ENCODE measurements around the gene DYNC1LI2.
"Not testable (repeated sequence)": the region's sequence is repeated elsewhere in the genome, so short reads cannot be mapped to it uniquely, and the experiment has no call there.

The DYNC1LI2 gene

GRCh38 chr16:66692341-66692740, 59.1 kb downstream of the DYNC1LI2 start:
- no peak for DNase-seq (ENCODE audit: low read depth)
- no peak for TF ChIP-seq CTCF (conservative IDR thresholded peaks at IDR 0.05; ENCODE audit: low read depth, low read length)
- no peak overlapping the region for H3K4me3 ChIP-seq (ENCODE audit: low read length)

GRCh38 chr16:66691234-66691633, 60.2 kb downstream of the DYNC1LI2 start:
- H3K4me3 ChIP-seq (ENCODE audit: low read length): no peak overlapping the region
- TF ChIP-seq CTCF (conservative IDR thresholded peaks at IDR 0.05; ENCODE audit: low read depth, low read length): no peak
- no peak for DNase-seq (ENCODE audit: low read depth)

GRCh38 chr16:66690106-66690847, 61.1 kb downstream of the DYNC1LI2 start:
- DNase-seq (ENCODE audit: low read depth): no peak
- TF ChIP-seq CTCF (conservative IDR thresholded peaks at IDR 0.05; ENCODE audit: low read depth, low read length): no peak

DNA sequence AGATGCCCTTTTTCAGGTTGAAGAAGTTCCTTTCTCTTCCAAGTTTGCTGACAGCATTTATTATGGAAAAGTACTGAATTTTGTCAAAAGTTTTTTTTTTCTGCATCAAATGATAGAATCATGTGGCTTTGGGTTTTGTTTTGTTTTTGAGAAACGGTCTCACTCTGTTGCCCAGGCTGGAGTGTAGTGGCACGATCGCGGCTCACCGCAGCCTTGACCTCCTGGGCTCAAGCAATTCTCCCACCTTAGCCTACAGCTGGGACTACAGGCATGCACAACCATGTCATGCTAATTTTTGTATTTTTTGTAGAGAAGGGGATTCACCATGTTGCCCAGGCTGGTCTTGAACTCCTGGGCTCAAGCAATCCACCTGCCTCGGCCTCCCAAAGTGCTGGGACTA, 62.1 kb downstream of the DYNC1LI2 start:
- TF ChIP-seq CTCF (conservative IDR thresholded peaks at IDR 0.05; ENCODE audit: low read depth, low read length): no peak
- H3K4me3 ChIP-seq (ENCODE audit: low read length): no peak overlapping the region
- DNase-seq (ENCODE audit: low read depth): no peak

More at GRCh38 chr16:66690106-66690847, 61.1 kb downstream of the DYNC1LI2 start:
- H3K4me3 ChIP-seq (ENCODE audit: low read length): no peak overlapping the region

GRCh38 chr16:66687906-66688625, 63.3 kb downstream of the DYNC1LI2 start:
- H3K4me3 ChIP-seq (ENCODE audit: low read length): no peak overlapping the region
- no peak for TF ChIP-seq CTCF (conservative IDR thresholded peaks at IDR 0.05; ENCODE audit: low read depth, low read length)
- DNase-seq (ENCODE audit: low read depth): peak; percentile 58

DNA sequence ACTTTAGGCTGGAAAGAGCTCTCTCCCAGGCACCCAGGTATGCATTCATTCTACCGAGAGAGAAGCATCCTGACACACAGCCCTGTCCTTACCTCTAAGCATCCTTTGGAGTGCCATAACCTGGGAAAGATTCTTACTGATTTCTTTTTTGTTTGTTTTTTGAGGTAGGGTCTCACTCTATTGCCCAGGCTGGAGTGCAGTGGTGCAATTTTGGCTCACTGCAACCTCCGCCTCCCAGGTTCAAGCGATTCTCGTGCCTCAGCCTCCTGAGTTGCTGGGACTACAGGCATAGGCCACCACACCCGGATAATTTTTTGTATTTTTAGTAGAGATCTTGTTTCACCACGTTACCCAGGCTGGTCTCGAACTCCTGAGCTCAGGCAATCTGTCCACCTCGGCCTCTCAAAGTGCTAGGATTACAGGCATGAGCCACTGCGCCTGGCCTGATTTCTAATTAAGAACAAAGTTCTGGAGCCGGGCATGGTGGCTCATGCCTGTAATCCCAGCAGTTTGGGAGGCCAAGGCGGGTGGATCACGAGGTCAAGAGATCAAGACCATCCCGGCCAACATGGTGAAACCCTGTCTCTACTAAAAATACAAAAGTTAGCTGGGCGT, 65.8 kb downstream of the DYNC1LI2 start:
- not testable (repeated sequence) for DNase-seq (ENCODE audit: low read depth); H3K4me3 ChIP-seq (ENCODE audit: low read length)

- no peak overlapping the region for H3K4me3 ChIP-seq (ENCODE audit: low read length)
- no peak for DNase-seq (ENCODE audit: low read depth)
- TF ChIP-seq CTCF (conservative IDR thresholded peaks at IDR 0.05; ENCODE audit: low read depth, low read length): no peak
Measured at GRCh38 chr16:66682271-66682670, 69.1 kb downstream of the DYNC1LI2 start.

Measured in retinal pigment epithelial cell (primary cell).